ENCODE data around the gene ZNF319.

GRCh38 chr16:57996406-57997175 lies 3.9 kb downstream of the ZNF319 start:
- TF ChIP-seq CTCF (IDR thresholded peaks at IDR 0.05) (no peak), POLR2A (IDR thresholded peaks at IDR 0.05) (no peak)
